ENCODE data around the gene AMPH.

The AMPH gene

DNA sequence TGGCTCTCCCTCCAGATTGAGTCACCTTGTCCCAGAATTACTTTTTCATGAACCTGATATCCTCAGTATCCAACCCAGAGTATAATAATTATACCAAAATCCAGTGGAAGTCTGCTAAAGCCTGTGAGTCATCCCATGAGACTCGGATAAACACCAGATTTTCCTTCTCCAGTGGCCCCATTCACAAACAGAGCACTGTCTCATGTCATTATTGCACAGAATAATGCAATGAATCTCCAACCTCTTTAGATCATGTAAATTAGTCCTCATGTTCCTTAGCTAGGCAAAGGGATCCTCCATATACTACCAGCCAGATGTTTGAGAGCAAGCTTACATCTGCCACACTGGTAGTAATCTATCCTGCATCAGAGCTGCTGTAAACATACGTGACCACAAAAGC lies 89.0 kb downstream of the AMPH start:
- no peak for DNase-seq (ENCODE audit: low spot score)

DNA sequence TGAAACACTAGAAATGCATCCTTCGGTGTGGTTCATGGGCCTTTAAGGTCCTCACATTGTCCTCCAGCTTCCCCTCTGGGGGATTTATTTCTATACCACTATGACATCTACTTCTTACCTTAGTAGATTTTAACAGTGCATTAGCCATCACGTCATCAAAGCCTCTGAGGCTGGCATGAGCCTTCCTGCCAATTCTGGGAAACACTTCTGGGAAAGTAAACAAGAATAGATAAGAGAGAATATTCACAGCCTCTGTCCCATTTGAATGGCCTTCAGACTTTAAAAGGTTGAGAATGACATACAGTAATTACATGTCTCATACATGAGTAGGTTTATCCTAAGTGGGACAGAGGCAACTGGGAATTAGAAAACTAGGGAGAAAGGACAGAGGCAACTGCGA lies 89.7 kb downstream of the AMPH start:
- no peak for DNase-seq (ENCODE audit: low spot score)

DNA sequence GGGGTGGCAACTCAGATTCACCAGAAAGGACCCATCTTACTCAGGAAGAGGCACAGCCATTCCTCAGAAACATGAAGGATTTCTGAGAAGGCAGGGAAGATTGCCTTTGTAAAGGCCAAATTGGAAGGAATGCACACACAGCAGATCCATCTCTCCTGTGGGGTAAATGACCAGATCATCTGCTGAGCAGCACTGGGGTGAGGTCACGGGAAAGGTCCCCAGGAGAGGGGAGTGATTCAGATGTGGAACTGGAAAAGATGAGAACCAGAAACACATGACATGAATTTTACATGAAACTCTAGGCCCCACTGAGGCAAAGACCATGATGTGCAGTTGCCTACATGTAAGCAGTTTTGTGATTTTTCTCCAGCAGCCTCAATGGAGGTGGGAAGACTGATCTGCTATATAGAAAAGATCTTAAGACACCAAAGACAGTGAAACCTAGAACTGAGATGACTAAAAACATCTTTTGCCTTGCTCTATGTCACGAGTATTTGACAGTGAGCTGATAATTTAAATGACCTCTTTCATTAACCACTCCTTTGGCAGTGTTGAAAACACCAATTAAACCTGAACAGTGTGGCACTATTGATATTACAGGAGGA lies 91.6 kb downstream of the AMPH start:
- DNase-seq (ENCODE audit: low spot score), result no peak

DNA sequence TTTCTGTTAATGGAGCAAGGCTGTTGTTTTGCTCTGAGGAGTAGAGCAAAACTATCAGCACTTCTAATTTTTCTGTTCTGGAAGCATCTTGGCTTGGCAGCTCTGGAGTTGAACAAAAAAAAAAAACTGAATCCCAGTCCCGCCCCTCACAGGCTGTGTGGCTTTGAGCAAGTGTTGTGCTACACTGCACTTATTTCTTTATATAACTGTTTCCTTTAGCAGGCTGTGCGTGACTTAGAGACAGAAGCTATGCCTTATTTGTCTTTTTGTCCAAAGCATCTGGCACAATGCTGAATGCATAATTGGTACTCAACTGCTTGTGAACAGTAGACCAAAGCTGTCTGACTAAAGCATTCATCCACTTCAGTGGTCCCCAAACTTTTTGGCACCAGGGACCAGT lies 96.1 kb downstream of the AMPH start:
- DNase-seq (ENCODE audit: low spot score), result no peak

DNA sequence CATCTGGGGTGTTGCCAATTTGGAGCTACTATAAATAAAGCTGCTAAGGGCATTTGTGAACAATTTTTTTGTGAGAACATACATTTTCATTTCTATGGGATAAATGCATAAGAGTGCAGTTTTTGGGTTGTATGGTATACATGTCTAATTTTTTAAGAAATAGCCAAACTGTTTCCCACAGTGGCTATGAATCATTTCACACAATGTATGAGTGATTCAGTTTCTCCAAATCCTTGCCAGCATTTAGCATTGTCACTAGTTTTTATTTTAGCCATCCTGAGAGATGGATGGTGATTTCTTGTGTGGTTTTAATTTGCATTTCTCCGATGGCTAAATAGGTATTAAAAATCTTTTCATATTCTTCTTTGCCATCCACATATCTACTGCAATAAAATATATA lies 105.3 kb downstream of the AMPH start:
- no peak for DNase-seq (ENCODE audit: low spot score)

DNA sequence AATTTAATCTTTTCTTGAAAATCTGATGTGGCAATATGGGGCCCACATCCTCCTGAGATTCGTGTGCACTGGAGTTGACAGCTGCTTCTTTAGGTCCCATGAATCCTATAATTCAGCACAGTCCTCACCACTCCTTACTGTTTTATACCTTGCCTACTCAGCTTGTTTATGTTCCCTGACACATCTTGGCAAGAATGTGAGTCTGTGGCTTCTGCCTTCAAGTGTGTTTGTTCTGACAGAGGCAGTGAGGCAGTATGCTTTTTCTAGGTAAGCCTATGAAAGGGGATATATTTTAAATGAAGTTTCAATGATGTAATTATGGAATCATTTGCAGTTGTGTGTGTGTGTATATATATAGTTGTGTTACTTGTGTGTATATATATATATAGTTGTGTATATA lies 106.4 kb downstream of the AMPH start:
- no peak for DNase-seq (ENCODE audit: low spot score)

DNA sequence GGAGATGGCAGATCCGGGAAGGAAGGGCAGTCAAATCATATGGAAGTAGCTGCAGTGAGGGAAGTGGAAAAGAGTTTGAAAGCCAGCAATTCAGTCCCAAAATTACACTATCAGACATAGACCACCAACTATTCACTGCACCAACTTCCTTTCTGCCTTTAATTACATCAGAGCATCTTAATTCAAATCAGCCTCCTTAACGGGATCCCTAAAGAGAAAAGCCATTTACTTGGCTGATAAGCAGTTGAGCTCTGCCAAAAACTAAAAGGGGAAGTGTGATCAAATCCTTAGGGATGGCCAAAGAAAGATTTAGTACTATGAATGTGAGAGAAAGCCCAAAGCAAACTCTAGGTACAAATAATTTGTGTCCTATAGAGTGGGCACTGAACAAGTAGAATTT lies 110.4 kb downstream of the AMPH start:
- no peak for DNase-seq (ENCODE audit: low spot score)

DNA sequence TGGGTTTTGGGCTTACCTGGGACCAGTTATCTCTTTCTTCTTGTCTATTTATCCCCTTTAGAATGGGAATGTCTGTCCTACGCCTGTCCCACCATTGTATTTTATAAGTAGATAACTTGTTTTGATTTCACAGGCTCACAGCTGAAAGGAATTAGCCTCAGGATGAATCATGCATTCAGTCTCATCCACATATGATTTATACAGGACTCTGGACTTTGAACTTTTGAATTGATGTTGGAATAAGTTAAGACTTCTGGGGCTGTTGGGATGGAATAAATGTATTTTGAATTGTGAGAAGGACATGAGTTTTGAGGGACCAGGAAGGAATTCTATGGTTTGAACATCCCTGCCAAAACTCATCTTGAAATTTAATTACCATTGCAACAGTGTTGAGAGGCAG lies 112.6 kb downstream of the AMPH start:
- DNase-seq (ENCODE audit: low spot score), result no peak

DNA sequence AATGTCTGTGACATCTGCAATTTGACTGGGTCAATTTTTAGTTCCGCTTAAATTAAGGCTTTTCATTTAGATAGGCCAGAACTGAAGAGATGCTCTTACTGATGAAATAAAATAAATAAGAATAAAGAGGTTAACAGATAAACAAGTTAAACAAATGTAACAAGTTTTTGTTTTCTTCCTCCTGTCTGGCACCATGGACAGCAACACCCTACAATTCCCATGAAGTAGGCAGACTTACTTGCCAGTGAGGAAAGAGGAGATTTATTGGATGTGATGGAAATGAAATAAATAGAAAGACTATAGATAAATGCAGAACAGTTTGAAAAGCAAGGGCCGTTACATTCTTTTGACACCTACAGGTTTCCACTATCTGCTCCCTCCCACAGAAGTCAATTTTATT lies 118.5 kb downstream of the AMPH start:
- peak; percentile 12 for DNase-seq (ENCODE audit: low spot score)

DNA sequence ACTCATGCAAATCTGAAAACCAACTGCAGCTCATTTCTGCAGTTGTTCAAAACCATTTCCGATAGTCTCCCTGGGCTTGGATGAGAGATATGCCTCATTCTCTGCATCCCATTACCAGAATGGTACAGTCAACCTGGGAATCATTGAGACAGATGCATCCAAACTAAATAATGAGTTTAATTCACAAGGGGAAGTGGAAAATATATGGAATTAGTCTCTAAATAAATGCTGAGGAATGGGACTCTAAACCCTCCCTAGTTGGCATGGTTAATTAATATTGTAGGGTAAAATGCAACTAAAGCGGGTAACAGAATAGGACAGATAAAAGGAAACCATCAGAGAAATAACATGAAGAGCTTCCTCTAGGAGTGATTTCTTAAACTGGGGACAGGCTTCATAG lies 118.9 kb downstream of the AMPH start:
- DNase-seq (ENCODE audit: low spot score), result no peak

DNA sequence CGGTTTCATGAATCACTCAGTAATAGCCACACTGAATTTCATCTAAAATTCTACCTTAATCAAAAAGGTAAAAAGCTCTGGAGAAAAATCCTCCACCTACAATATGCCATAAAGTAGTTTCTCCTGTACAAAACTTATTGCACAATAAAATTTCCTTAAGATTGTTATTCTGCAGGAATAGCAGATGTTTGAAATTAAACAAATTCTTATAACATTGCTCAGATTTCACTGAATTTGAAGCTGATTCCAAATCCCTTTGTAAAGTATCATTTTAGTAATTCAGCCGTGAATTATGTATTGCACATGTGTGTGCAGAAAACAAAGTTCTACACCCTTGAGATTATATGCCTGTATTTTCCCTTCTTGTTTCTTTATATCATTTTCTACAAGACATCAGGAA lies 123.8 kb downstream of the AMPH start:
- no peak for DNase-seq (ENCODE audit: low spot score)

DNA sequence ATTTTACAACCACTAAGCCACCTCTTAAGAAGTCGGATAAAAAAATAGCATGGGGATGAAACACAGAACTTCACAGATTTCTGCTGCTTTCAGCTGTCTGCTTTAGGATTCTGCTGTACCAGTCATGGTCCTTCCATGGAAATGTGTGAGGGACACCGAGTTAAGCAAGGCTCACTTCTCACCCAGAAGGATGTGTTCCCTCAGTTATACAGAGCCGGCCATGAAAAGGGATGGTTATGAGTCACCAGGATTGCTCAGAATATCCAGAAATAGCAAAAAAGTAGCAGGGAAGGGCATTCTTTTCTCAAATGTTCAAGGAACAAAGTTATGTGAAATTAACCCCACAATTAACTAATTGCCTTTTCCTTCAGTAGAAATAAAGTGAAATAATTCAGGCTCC lies 124.4 kb downstream of the AMPH start:
- peak; percentile 4 for DNase-seq (ENCODE audit: low spot score)

DNA sequence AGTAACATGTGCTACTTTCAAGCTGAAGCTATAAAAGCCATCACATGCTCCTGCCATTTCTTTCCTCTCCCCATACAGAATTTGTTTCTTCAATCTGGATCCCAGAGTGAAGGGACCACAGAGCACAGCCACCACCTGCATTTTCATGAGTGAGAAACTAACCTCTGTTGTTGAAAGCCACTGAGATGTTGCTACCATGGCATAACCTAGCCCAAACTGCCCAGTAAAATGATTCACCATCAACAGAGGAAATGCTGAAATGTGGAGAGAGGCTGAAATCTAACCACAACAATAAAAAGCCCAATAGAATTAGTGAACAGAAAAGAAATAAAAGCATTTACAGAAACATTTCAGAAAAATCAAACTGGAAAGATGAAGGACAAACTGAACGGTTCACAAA lies 125.2 kb downstream of the AMPH start:
- no peak for DNase-seq (ENCODE audit: low spot score)

DNA sequence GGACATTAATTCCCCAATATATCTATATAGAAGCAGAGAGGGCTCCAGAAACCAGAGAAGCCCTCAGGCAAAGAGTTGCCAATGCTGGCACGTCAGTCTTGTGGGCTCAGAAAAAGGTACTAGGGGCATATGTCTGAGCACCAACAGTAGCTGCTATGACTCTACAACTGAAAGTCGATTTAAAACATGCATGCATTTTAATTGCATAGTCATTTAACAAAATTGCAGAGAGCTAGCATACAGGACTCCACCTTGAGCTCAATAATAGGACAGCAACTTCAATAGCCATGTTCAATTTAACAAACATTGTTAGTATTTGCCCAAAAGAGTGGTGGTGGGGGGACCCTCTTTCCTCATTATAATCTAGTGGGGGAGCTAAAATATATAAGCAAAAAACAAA lies 126.5 kb downstream of the AMPH start:
- no peak for DNase-seq (ENCODE audit: low spot score)

DNA sequence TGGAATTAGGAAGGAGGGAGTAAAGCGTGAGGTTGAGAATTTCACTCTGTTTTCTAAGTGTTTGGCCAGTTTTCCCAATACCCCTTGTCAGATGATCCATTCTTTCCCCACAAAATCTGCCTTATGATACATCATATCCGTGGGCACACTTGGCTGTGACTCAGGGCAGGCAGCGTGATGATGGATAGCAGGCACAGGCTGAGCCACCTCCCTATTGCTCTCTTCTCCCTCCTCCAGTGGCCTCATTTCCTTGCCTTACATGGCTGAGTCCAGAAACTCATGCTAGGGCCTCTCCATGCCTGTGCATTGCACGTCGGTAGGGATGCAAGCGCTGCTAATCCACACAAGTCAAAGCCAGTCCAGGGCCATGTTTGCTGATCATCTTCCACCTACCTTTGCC lies 128.3 kb downstream of the AMPH start:
- no peak for DNase-seq (ENCODE audit: low spot score)

DNA sequence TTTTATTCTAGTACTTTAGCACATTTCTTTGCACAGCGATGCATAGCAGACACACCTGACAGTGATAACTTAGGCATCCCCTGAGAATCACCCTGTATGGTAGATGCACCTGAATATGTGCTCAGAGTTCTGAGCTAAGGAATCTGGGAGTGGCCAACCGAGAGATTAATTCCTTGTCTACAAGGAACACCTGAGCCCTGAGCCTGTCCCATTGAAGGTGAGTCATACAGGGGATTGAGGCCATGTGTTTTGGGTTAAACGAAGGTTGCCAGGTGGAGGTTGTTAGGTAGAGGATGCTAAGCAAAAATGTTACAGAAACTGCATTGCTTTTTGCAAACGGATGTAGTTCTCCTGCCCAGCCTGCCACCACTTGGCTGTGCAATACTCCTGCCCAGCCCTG lies 128.9 kb downstream of the AMPH start:
- no peak for DNase-seq (ENCODE audit: low spot score)

DNA sequence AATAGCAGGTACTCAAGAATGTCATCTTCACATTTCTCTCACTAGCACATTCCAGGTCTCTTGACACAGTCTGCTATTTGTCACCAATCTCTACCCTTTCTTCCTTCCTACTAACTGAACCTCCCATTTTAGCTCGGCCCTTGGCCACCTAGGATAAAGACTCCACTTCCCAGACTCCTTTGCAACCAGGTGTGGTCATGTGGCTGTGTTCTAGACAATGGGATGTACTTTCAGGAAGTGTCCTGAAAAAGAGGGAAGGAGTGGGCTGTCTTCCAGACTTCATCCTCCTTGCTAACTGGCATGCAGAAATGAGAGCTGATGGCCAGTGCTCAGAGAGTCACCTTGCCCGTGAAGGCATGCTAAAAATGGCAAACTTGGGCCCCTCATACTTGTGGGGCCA lies 139.2 kb downstream of the AMPH start:
- DNase-seq (ENCODE audit: low spot score), result no peak

DNA sequence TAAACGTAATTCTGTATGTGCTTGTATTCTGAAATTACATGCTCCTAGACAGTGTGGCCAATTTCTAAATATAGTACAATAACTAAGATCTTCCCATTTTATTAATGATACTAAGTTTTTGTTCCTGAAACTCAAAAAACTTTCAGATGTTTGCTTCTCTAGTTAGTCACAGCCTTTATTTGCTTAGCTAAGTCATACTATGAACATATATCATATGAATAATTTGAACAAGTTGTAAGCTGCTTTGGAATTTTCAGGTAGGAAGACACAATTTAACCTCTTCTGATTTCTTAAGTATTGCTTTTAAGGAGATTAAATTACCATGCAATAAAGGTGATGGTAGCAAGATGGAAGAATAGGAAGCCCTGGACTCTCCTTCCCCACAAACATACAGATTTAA lies 148.7 kb downstream of the AMPH start:
- no peak for DNase-seq (ENCODE audit: low spot score)

DNA sequence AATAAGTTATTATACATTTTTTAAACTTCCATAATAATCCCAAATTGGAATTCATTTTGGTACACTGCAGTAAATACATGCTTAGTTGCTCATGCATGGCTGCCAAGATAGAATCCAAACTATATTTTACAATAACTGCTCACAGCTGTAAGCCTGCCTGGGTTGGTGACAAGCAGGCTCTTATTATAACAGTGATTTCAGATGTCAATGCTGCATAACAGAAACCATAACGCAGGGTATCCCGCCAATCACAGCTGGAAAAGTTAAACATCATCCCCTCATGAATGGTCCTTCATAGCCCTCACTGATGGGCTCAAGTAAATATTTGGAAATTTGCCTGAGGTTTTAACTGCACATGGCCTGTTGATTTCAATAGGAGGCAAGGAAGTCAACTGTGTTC lies 149.8 kb downstream of the AMPH start:
- DNase-seq (ENCODE audit: low spot score), result no peak

DNA sequence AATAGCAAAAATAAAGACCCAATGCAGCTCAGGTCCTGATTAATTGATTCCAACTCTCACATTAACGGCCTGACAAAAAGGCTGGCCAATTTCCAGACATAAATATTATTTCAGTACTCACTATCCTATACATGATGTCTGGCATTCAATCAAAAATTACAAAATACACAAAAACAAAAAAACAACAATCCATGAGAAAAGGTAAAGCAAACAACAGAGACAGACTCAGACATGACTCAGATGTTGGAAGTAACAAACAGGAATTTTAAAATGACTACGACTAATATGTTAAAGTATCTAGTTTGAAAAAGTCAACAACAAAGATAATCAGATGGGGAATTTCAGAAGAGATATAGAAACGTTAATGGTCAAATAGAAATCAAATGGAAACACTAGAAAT lies 152.8 kb downstream of the AMPH start:
- DNase-seq (ENCODE audit: low spot score), result peak; percentile 4

DNA sequence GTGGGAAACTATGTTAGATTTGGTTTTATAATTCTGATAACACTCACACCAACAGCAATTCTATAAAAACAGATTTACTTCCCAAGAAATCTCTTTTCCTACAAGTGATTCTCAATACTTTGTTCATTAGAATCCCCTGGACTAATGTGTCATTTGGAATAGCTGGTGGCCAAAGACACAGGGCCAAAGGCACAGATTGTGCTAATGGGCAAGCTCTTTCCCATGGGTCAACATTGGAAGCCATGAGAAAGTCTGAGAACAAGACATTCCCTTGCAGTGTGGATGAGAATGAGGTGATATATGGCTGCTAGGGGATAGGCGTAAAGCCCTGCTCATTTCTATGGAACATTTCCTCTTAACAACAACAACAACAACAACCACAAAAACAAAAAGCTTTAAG lies 153.8 kb downstream of the AMPH start:
- DNase-seq (ENCODE audit: low spot score), result no peak

DNA sequence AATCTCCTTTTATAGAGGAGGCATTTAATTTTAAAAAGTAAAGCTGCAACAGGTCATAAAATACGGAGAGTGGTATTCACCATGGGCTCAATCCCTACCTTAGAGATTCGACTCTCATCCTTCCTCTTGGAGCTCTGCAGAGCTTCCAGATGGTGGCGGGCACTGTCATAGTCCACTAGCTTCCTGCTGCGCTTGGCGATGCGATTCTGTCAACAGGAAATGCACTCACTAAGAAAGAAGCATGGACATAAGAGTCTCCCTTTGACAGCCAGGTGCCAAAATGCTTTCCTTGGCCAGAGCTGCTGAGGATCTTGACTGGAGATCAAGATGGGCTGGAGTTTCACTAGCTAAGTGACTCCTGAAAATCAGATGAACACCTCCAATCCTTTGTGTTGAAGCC lies 154.4 kb downstream of the AMPH start:
- no peak for DNase-seq (ENCODE audit: low spot score)

DNA sequence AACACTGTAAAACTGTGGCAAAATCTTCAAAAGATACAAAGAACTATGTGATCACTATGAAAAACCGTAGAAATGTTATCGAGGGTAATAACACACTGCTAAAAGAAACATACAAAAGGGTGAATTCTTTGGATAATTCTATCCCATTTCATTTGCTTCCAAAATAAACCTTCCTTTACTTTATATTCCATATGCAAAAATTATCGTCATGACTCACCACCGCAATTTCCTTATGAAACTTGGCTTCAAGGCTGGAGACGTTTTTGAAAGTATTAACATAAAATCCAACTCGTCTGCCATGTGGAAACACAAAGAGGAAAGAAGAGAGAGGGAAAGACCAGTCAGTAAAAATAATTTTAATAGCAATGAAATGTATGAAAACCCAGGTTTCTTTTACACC lies 165.2 kb downstream of the AMPH start:
- no peak for DNase-seq (ENCODE audit: low spot score)

DNA sequence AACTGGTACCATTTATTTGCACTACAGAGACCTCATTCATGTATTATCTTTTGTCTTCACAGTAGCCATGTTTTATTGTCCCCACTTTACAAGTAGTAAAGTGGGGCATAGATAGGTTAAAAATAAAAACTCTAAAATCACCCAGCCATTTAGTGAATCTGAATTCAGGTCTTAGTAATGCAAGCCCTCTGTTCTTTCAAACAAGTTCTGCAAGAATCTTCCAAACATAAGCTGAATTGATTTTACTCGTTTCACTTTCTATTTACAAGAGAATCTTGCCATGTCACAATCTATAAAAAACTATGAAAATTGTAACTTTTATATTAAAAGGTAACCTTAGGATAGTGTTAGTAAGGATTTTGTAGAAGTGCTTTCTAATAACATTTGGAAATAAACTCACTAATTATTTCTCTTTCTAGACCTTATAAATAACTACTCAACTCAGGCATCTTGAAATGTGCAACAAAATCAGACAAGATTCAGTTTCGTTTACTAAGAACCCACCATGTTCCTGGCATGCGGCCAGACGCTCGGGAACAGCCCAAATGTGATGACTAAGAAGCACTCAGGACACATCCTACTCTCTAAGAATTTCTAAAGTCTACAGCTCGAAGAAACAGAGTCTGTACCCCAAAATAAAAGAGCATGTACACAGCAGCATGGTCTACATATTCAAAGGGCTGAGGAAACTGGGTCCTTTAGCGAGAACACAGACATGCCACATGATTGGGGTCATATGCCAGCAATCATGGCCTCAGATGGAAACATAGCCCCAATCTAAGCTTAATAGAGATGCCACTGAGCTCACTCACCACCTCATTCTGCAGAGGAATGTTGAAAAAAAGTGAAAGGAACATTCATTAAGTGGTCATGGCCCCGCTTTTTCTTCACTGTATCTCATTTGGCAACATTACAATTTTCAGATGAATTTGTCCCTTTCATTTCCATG lies 167.6 kb downstream of the AMPH start:
- no peak for DNase-seq (ENCODE audit: low spot score)

All from RKO (cell line).